HEK293 (cell line): ENCODE measurements around the gene NFATC1.
"Not testable (repeated sequence)": the region's sequence is repeated elsewhere in the genome, so short reads cannot be mapped to it uniquely, and the experiment has no call there.

Experiments
- SCRT2 ChIP-seq: fragments of 450-650 bp; formaldehyde crosslinking; IDR thresholded peaks from 2 replicates; pipeline ENCODE4 v1.5.1; 2016; ENCODE audit warnings: missing biosample characterization, missing genetic modification characterization
- ZBTB8A ChIP-seq: fragments of 450-650 bp; formaldehyde crosslinking; IDR thresholded peaks from 2 replicates; pipeline ENCODE4 v1.5.1; 2016; ENCODE audit warnings: missing biosample characterization, missing genetic modification characterization
- ZNF157 ChIP-seq: fragments of 450-650 bp; formaldehyde crosslinking; IDR thresholded peaks from 2 replicates; pipeline ENCODE4 v1.5.1; 2016; ENCODE audit warnings: missing biosample characterization, missing genetic modification characterization
- ZNF169 ChIP-seq: fragments of 450-650 bp; formaldehyde crosslinking; IDR thresholded peaks from 2 replicates; pipeline ENCODE4 v1.5.1; 2016; ENCODE audit warnings: missing biosample characterization, missing genetic modification characterization
- TF ChIP-seq, protein P1 (sequence below): fragments of 450-650 bp; formaldehyde crosslinking; IDR thresholded peaks from 2 replicates; pipeline ENCODE4 v1.5.1; 2016; ENCODE audit warnings: missing biosample characterization, missing genetic modification characterization
- TF ChIP-seq, protein P2 (sequence below): fragments of 450-650 bp; formaldehyde crosslinking; IDR thresholded peaks from 2 replicates; pipeline ENCODE4 v1.5.1; 2016; ENCODE audit warnings: missing biosample characterization, missing genetic modification characterization
- TF ChIP-seq, protein P3 (sequence below): fragments of 450-650 bp; formaldehyde crosslinking; IDR thresholded peaks from 2 replicates; pipeline ENCODE4 v1.5.1; 2016; ENCODE audit warnings: missing biosample characterization, missing genetic modification characterization

DNA sequence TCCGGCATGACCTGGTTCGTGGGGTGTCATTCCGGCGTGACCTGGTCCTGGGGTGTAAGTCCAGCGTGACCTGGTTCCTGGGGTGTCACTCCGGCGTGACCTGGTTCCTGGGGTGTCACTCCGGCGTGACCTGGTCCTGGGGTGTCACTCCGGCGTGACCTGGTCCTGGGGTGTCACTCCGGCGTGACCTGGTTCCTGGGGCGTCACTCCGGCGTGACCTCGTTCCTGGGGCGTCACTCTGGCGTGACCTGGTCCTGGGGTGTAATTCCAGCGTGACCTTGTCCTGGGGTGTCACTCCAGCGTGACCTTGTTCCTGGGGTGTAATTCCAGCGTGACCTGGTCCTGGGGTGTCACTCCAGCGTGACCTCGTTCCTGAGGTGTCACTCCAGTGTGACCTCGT lies 87.7 kb downstream of the NFATC1 start:
- TF ChIP-seq SCRT2 (tag by site-specific recombination); ZBTB8A (tag by site-specific recombination); ZNF157; ZNF169: not testable (repeated sequence)
- TF ChIP-seq, protein P1, sequence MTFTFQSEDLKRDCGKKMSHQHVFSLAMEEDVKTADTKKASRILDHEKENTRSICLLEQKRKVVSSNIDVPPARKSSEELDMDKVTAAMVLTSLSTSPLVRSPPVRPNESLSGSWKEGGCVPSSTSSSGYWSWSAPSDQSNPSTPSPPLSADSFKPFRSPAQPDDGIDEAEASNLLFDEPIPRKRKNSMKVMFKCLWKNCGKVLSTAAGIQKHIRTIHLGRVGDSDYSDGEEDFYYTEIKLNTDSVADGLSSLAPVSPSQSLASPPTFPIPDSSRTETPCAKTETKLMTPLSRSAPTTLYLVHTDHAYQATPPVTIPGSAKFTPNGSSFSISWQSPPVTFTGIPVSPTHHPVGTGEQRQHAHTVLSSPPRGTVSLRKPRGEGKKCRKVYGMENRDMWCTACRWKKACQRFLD (tag by site-specific recombination) = not testable (repeated sequence)
- TF ChIP-seq, protein P2, sequence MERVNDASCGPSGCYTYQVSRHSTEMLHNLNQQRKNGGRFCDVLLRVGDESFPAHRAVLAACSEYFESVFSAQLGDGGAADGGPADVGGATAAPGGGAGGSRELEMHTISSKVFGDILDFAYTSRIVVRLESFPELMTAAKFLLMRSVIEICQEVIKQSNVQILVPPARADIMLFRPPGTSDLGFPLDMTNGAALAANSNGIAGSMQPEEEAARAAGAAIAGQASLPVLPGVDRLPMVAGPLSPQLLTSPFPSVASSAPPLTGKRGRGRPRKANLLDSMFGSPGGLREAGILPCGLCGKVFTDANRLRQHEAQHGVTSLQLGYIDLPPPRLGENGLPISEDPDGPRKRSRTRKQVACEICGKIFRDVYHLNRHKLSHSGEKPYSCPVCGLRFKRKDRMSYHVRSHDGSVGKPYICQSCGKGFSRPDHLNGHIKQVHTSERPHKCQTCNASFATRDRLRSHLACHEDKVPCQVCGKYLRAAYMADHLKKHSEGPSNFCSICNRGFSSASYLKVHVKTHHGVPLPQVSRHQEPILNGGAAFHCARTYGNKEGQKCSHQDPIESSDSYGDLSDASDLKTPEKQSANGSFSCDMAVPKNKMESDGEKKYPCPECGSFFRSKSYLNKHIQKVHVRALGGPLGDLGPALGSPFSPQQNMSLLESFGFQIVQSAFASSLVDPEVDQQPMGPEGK (tag by site-specific recombination) = not testable (repeated sequence)
- TF ChIP-seq, protein P3, sequence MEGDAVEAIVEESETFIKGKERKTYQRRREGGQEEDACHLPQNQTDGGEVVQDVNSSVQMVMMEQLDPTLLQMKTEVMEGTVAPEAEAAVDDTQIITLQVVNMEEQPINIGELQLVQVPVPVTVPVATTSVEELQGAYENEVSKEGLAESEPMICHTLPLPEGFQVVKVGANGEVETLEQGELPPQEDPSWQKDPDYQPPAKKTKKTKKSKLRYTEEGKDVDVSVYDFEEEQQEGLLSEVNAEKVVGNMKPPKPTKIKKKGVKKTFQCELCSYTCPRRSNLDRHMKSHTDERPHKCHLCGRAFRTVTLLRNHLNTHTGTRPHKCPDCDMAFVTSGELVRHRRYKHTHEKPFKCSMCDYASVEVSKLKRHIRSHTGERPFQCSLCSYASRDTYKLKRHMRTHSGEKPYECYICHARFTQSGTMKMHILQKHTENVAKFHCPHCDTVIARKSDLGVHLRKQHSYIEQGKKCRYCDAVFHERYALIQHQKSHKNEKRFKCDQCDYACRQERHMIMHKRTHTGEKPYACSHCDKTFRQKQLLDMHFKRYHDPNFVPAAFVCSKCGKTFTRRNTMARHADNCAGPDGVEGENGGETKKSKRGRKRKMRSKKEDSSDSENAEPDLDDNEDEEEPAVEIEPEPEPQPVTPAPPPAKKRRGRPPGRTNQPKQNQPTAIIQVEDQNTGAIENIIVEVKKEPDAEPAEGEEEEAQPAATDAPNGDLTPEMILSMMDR (tag by site-specific recombination) = not testable (repeated sequence)
